Ecto neural progenitor cell (in vitro differentiated cells): ENCODE results near the gene ADGRB2.

Source experiments
- DNase-seq: peaks from one replicate; pipeline ENCODE4 v3.0.0-alpha.2; 2018; ENCODE audit warnings: low spot score

Gene ADGRB2

GRCh38 chr1:31677401-31677800 is 86.7 kb downstream of the ADGRB2 start:
- no peak for DNase-seq
